ENCODE results near the gene PASK. TPM values are rescaled to one million over a fixed set of nuclear protein-coding genes. Genes with fewer than 3 reads are reported as not detected.

PASK gene
- total and polyA plus RNA-seq, 2 experiments from 2014 or later: 7.0 to 11.9 TPM

GRCh38 chr2:241112592-241112991, 36.7 kb downstream of the PASK start:
- peaks cover 4% of the 10 kb centered on the region for H3K36me3 ChIP-seq
- H3K27ac ChIP-seq: no peak overlapping the region
- no peak for DNase-seq (ENCODE audit: low read depth in 1 of 2, low spot score in 1 of 2)
- no peak for TF ChIP-seq CTCF (IDR thresholded peaks at IDR 0.05; ENCODE audit: low read depth, low read length)
- no peaks in the 10 kb centered on the region for H3K9me3 ChIP-seq (ENCODE audit: low read depth)
- H3K4me3 ChIP-seq: no peak overlapping the region
- no peaks in the 10 kb centered on the region for H3K27me3 ChIP-seq
- H3K4me1 ChIP-seq (ENCODE audit: low read depth): no peaks in the 10 kb centered on the region

GRCh38 chr2:241112046-241112445, 37.2 kb downstream of the PASK start:
- H3K27ac ChIP-seq: no peak overlapping the region
- H3K4me3 ChIP-seq: no peak overlapping the region
- H3K9me3 ChIP-seq (ENCODE audit: low read depth): no peaks in the 10 kb centered on the region
- no peaks in the 10 kb centered on the region for H3K27me3 ChIP-seq
- peaks cover 4% of the 10 kb centered on the region for H3K36me3 ChIP-seq
- no peaks in the 10 kb centered on the region for H3K4me1 ChIP-seq (ENCODE audit: low read depth)
- no peak for TF ChIP-seq CTCF (IDR thresholded peaks at IDR 0.05; ENCODE audit: low read depth, low read length)
- no peak for DNase-seq (ENCODE audit: low read depth in 1 of 2, low spot score in 1 of 2)

- Histone ChIP-seq H3K4me1 (ENCODE audit: low read depth) (no peaks in the 10 kb centered on the region), H3K9me3 (ENCODE audit: low read depth) (no peaks in the 10 kb centered on the region), H3K36me3 (peaks cover 4% of the 10 kb centered on the region), H3K27ac (no peak overlapping the region), H3K4me3 (no peak overlapping the region), H3K27me3 (no peaks in the 10 kb centered on the region)
- TF ChIP-seq CTCF (IDR thresholded peaks at IDR 0.05; ENCODE audit: low read depth, low read length): no peak
- no peak for DNase-seq (ENCODE audit: low read depth in 1 of 2, low spot score in 1 of 2)
Measured at GRCh38 chr2:241111440-241111805, 37.8 kb downstream of the PASK start.

GRCh38 chr2:241110607-241111439, 38.4 kb downstream of the PASK start:
- no peak for TF ChIP-seq CTCF (IDR thresholded peaks at IDR 0.05; ENCODE audit: low read depth, low read length)
- Histone ChIP-seq H3K4me3 (no peak overlapping the region), H3K27me3 (no peaks in the 10 kb centered on the region), H3K9me3 (ENCODE audit: low read depth) (no peaks in the 10 kb centered on the region), H3K4me1 (ENCODE audit: low read depth) (peaks cover 3% of the 10 kb centered on the region), H3K27ac (no peak overlapping the region), H3K36me3 (peaks cover 4% of the 10 kb centered on the region)
- DNase-seq (ENCODE audit: low read depth in 1 of 2, low spot score in 1 of 2): no peak

GRCh38 chr2:241110089-241110606, 39.1 kb downstream of the PASK start:
- Histone ChIP-seq H3K36me3 (peaks cover 4% of the 10 kb centered on the region), H3K27ac (no peak overlapping the region), H3K4me1 (ENCODE audit: low read depth) (peaks cover 6% of the 10 kb centered on the region), H3K4me3 (no peak overlapping the region), H3K27me3 (no peaks in the 10 kb centered on the region), H3K9me3 (ENCODE audit: low read depth) (no peaks in the 10 kb centered on the region)
- DNase-seq (ENCODE audit: low read depth in 1 of 2, low spot score in 1 of 2): no peak
- TF ChIP-seq CTCF (IDR thresholded peaks at IDR 0.05; ENCODE audit: low read depth, low read length): no peak

Measured in cardiac muscle cell (in vitro differentiated cells and primary cell).